HFFc6 (cell line): Measurements from ENCODE around the gene RAB7A. TPM values are rescaled to one million over a fixed set of nuclear protein-coding genes. Genes with fewer than 3 reads are reported as not detected.
A peak's percentile ranks its signal among the peaks of the same experiment; 100 is the strongest.
"Not testable (repeated sequence)": the region's sequence is repeated elsewhere in the genome, so short reads cannot be mapped to it uniquely, and the experiment has no call there.

ENCODE experiments used
- DNase-seq: peaks from one replicate; pipeline ENCODE4 v3.0.0-alpha.2; 2018
- H3K27ac Mint-ChIP-seq: 2 replicates; pipeline ENCODE4 v1.8.0; 2020; ENCODE audit warnings: mild to moderate bottlenecking, mixed read lengths
- H3K27me3 Mint-ChIP-seq: 2 replicates; pipeline ENCODE4 v1.8.0; 2021; ENCODE audit warnings: mild to moderate bottlenecking, moderate library complexity, mixed read lengths; ENCODE audit not compliant: insufficient read depth
- H3K36me3 Mint-ChIP-seq: 2 replicates; pipeline ENCODE4 v1.8.0; 2021; ENCODE audit warnings: low read depth, mixed read lengths
- H3K4me1 Mint-ChIP-seq: 2 replicates; pipeline ENCODE4 v1.8.0; 2020; ENCODE audit warnings: low read depth, mixed read lengths
- H3K4me3 Mint-ChIP-seq: 2 replicates; pipeline ENCODE4 v1.8.0; 2020; ENCODE audit warnings: mild to moderate bottlenecking, moderate library complexity, mixed read lengths
- H3K9me3 Mint-ChIP-seq: 2 replicates; pipeline ENCODE4 v1.8.0; 2020; ENCODE audit warnings: mild to moderate bottlenecking, mixed read lengths
- total RNA-seq, 6 experiments: library from RNA; stranded (reverse); fragmentation: NEBNext Ultra II Directional; extraction: Animal tissue kit (Norgen Biotek cat#: 25700); gene quantifications; 2 replicates in 1 of 6; 3 replicates in 5 of 6; pipeline ENCODE4 v1.2.3, GENCODE V29; 2021
- TF ChIP-seq, protein P1 (sequence below): fragments of 200-600 bp; sonication (generic); IDR thresholded peaks from 2 replicates; pipeline ENCODE4 v1.5.0; 2021; ENCODE audit warnings: antibody characterized with exemption, mild to moderate bottlenecking

RAB7A gene
- total RNA-seq, 6 experiments from 2014 or later, result 311 to 355 (median 323) TPM

GRCh38 chr3:128767094-128767750, 41.2 kb downstream of the RAB7A start:
- Mint-ChIP-seq H3K36me3 (peaks cover 16% of the 10 kb centered on the region), H3K4me3 (no peak overlapping the region), H3K9me3 (no peaks in the 10 kb centered on the region), H3K27me3 (no peaks in the 10 kb centered on the region; the same call in 1 of the 2 replicates), H3K27ac (peak overlapping the region; percentile 29; the same call in 1 of the 2 replicates), H3K4me1 (peaks cover 40% of the 10 kb centered on the region)
- TF ChIP-seq, protein P1, sequence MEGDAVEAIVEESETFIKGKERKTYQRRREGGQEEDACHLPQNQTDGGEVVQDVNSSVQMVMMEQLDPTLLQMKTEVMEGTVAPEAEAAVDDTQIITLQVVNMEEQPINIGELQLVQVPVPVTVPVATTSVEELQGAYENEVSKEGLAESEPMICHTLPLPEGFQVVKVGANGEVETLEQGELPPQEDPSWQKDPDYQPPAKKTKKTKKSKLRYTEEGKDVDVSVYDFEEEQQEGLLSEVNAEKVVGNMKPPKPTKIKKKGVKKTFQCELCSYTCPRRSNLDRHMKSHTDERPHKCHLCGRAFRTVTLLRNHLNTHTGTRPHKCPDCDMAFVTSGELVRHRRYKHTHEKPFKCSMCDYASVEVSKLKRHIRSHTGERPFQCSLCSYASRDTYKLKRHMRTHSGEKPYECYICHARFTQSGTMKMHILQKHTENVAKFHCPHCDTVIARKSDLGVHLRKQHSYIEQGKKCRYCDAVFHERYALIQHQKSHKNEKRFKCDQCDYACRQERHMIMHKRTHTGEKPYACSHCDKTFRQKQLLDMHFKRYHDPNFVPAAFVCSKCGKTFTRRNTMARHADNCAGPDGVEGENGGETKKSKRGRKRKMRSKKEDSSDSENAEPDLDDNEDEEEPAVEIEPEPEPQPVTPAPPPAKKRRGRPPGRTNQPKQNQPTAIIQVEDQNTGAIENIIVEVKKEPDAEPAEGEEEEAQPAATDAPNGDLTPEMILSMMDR, result no peak
- DNase-seq, result no peak

GRCh38 chr3:128768471-128768870, 42.5 kb downstream of the RAB7A start:
- Mint-ChIP-seq H3K9me3 (no peaks in the 10 kb centered on the region), H3K4me1 (peaks cover 40% of the 10 kb centered on the region), H3K27ac (no peak overlapping the region; the same call in 1 of the 2 replicates), H3K27me3 (no peaks in the 10 kb centered on the region; the same call in 1 of the 2 replicates), H3K36me3 (peaks cover 20% of the 10 kb centered on the region), H3K4me3 (no peak overlapping the region)
- DNase-seq, result no peak
- TF ChIP-seq, protein P1, result no peak

- DNase-seq, result no peak
- Mint-ChIP-seq H3K27ac (peak overlapping the region; percentile 29; the same call in 1 of the 2 replicates), H3K4me3 (no peak overlapping the region), H3K4me1 (peaks cover 38% of the 10 kb centered on the region), H3K36me3 (peaks cover 6% of the 10 kb centered on the region), H3K27me3 (no peaks in the 10 kb centered on the region; the same call in 1 of the 2 replicates), H3K9me3 (no peaks in the 10 kb centered on the region)
- TF ChIP-seq, protein P1, result no peak
These were observed 44.4 kb downstream of the RAB7A start for GRCh38 chr3:128770387-128770786.

- H3K27ac Mint-ChIP-seq, DNase-seq, H3K9me3 Mint-ChIP-seq, H3K27me3 Mint-ChIP-seq, H3K4me3 Mint-ChIP-seq, H3K36me3 Mint-ChIP-seq: not testable (repeated sequence)
- H3K4me1 Mint-ChIP-seq, result peaks cover 39% of the 10 kb centered on the region
These were observed 47.2 kb downstream of the RAB7A start for GRCh38 chr3:128773189-128773588.

DNA sequence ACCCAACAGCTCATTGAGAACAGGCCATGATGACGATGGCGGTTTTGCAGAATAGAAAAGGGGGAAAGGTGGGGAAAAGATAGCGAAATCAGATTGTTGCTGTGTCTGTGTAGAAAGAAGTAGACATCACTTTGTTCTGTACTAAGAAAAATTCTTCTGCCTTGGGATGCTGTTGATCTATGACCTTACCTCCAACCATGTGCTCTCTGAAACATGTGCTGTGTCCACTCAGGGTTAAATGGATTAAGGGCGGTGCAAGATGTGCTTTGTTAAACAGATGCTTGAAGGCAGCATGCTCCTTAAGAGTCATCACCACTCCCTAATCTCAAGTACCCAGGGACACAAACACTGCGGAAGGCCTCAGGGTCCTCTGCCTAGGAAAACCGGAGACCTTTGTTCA, 47.6 kb downstream of the RAB7A start:
- H3K27ac Mint-ChIP-seq, H3K9me3 Mint-ChIP-seq, H3K4me3 Mint-ChIP-seq, H3K27me3 Mint-ChIP-seq, H3K36me3 Mint-ChIP-seq, DNase-seq: not testable (repeated sequence)
- H3K4me1 Mint-ChIP-seq, result peaks cover 39% of the 10 kb centered on the region

- no peaks in the 10 kb centered on the region for H3K9me3 Mint-ChIP-seq
- TF ChIP-seq, protein P1, result no peak
- DNase-seq, result no peak
- H3K36me3 Mint-ChIP-seq, result peaks cover 4% of the 10 kb centered on the region; the same call in 1 of the 2 replicates
- peaks cover 41% of the 10 kb centered on the region for H3K4me1 Mint-ChIP-seq
- H3K27ac Mint-ChIP-seq, result no peak overlapping the region; the same call in 1 of the 2 replicates
- no peaks in the 10 kb centered on the region; the same call in none of the 2 replicates for H3K27me3 Mint-ChIP-seq
- H3K4me3 Mint-ChIP-seq, result no peak overlapping the region
These were observed 49.3 kb downstream of the RAB7A start for GRCh38 chr3:128775241-128775640.
